Left renal cortex interstitium (tissue), 4 donors: ENCODE results near the gene DCAF6. TPM values are rescaled to one million over a fixed set of nuclear protein-coding genes. Genes with fewer than 3 reads are reported as not detected.
A peak's percentile ranks its signal among the peaks of the same experiment; 100 is the strongest.
"Not testable (repeated sequence)": the region's sequence is repeated elsewhere in the genome, so short reads cannot be mapped to it uniquely, and the experiment has no call there.

Source experiments
- DNase-seq, 4 donors: peaks; one replicate each; pipeline ENCODE4 v3.0.0-alpha.2; 2013; ENCODE audit warnings: low read depth in 4 of 4, low spot score in 2 of 4, missing footprints in 1 of 4
- polyA plus RNA-seq, 4 donors: library from polyadenylated mRNA; unstranded; fragments of 120-200 nt; gene quantifications; one replicate each; pipeline ENCODE4 v1.2.1, GENCODE V29; 2013; ENCODE audit not compliant: insufficient read length in 4 of 4

The DCAF6 gene
- 10 to 100 TPM; 77.0 to 89.1 (median 82.8) TPM for polyA plus RNA-seq

- peak; percentile 98 to 100 (median 98) for DNase-seq
These were observed at the start of gene DCAF6 for GRCh38 chr1:167936068-167936929. Gene DCAF6, plus strand, starts transcription at chr1:167936683. Its CDS starts 229 bp downstream, at chr1:167936912.

DNA sequence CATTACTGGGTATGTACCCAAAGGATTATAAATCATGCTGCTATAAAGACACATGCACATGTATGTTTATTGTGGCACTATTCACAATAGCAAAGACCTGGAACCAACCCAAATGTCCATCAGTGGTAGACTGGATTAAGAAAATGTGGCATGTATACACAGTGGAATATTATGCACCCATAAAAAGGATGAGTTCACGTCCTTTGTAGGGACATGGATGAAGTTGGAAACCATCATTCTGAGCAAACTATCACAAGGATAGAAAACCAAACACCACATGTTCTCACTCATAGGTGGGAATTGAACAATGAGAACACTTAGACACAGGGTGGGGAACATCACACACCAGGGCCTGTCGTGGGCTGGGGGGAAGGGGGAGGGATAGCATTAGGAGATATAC is 49.3 kb upstream of the DCAF6 start:
- DNase-seq, result not testable (repeated sequence)

DNA sequence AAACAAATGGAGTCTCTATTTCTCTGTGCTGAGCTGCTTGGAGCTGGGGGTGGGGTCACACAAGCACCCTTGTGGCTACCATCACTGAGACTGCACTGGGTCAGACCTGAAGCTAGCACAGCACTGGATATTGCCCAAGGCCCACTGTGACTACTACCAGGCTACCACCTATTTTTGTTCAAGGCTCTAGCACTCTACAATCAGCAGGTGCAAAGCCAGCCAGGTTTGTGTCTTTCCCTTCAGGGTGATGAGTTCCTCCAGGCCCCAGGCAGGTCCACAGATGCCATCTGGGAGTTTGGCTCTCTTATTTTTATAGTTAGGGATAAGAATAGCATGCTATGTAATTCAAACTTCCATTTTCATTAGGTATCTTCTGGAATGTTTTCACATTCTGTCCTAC is 46.1 kb upstream of the DCAF6 start:
- DNase-seq, result no peak

DNA sequence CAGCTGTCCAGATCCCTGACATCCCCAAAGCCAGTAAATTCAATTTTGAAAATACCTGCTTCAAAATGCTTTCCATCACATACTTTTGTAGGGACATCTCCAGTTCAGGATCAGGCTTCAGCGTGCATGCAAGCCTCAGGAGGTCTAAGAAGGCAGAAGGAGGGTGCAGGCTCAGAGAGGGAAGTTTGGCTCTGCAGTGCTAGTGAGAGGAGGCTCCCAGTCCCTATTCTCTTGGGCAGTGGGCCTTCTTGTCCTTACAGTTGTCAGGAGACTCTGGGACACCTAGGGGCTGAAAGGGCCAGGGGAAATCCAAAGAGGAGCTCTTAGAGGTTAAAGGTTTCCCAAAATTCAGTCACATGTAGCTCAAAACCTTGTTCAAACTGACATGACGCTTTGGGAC is 42.7 kb upstream of the DCAF6 start:
- no peak for DNase-seq

GRCh38 chr1:167898578-167899222 is 37.8 kb upstream of the DCAF6 start:
- no peak for DNase-seq

DNA sequence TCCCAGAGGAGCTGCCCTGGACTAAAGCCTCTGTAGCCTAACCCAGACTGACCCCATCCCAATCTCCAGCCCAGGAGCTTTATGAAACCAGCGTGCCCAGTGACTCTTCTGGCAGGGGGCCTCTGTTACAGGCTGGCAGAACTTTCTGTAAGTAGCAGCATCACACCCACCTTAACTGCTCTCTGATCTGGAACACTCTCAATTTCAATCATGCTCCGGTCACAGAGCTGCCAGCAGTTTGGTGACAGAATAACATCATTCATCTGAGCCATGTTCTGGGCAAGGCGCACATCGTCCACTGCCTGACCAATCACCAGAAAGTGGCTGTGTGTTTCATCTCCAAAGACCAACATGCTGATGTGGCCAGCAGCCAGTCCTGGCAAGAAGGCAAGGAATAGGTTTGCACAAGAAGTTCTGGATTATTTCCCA is 37.2 kb upstream of the DCAF6 start:
- DNase-seq, result no peak

DNA sequence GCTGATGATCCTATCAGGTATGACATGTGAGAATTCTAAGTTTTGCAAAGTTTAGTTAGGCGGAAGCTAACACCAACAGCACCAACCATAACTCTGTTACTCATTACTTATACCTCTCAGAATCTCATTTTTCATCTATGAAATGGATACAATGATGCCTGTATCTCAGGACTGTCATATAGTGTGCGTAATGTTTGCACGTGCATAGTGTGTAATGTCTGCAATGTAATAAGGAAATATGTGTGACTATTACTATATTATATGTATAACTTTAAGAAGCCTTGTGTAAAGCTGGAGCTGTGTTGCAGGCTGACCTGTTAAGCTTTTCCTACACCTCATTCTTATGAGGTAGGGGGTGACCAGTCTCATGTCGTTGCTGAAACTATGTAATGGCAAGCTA is 35.6 kb upstream of the DCAF6 start:
- DNase-seq, result no peak

GRCh38 chr1:167904652-167905130 is 31.8 kb upstream of the DCAF6 start:
- no peak for DNase-seq

- DNase-seq, result no peak
These were observed 31.3 kb upstream of the DCAF6 start for GRCh38 chr1:167905182-167905581.

- DNase-seq, result no peak
These were observed 30.8 kb upstream of the DCAF6 start for GRCh38 chr1:167905671-167906070.

DNA sequence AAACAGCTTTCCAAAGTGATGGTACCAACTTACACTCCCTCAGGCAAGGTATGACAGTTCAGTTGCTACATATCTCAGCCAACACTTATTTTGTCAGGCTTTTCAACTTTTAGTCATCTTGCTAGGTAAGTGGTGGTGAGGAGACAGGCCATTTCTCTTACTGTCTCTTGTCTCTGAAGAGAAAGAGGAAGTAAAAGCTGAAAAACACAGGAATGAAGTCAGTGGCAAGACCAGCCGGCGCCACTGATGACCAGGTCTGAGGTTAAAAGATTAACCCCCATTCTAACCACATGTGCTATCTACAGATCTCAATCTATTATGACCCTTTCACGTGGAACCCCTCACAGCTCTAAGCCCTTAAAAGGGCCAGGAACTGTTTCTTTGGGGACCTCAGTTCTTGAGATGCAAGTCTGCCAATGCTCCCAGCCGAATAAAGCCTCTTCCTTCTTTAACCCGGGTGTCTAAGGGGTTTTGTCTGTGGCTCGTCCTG is 26.7 kb upstream of the DCAF6 start:
- no peak for DNase-seq

- no peak for DNase-seq
These were observed 26.0 kb upstream of the DCAF6 start for GRCh38 chr1:167910530-167910929.

GRCh38 chr1:167911413-167911812 is 25.1 kb upstream of the DCAF6 start:
- DNase-seq, result no peak

DNA sequence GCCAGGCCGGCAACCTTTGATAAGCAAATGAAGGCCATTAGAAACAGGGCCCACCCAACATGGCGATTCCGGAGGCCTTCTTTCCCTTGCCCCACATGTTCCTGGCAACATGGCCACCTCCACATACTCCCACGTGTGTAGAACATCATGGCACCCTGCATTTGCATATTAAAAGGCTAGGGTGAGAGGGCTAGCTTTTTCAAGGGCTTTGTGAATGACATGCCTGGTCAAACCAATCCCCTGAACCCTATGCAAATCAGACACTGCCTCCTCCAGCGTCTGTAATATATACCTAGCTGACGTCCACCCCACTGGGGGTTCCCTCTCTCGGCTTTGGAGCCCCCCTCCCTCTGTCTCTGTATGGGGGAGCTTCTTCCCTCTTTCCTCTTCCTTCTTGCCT is 24.2 kb upstream of the DCAF6 start:
- DNase-seq, result no peak

DNA sequence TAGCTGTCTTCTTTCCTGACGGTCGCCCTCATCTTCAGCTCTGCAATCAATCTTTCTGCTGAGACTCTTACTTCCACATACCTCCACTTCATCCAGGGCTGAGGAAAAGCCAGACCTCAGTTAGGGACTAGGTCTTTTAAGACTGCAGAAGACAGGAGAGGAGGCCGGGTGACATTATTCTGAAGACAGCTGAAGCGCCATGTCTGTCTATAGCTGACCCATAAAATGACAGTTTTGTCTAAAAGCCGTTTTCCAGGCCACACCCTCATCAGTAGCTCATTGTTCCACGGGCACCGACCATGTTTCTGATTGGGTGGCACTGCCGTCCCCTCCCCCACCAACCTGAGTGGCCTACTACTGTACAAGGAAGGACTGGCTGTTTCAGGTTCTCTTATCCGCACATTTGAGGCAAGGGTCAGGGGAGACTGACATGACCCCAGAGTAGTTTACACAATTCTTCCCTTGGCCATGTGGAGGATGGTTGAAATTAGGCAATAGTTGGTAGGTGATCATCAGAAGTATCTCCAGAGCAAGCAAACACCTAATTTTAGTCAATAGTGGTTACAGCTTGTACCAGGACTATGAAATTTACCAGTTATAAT is 22.5 kb upstream of the DCAF6 start, which contains the start of gene ADCY10:
TSS of gene ADCY10 (minus strand) at position 240 of the 602 bp plus-strand sequence. CDS start 8,994 bp downstream, outside the sequence.
- no peak for DNase-seq

DNA sequence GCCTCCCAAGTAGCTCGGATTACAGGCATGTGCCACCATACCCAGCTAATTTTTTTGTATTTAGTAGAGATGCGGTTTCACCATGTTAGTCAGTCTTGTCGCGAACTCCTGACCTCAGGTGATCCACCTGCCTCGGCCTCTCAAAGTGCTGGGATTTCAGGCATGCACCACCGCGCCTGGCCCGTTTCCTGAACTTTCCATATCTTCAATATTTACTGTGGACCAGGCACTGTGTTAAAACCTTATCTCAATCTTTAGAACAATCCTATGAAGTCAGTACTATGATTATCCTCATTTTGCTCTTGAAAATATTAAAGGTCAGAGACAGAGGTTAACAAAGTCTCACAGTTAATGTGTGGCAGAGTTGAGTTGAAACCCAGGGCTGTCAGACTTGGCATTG is 20.9 kb upstream of the DCAF6 start:
- DNase-seq, result no peak

- no peak for DNase-seq
These were observed 19.5 kb upstream of the DCAF6 start for GRCh38 chr1:167916766-167917511.

- DNase-seq, result no peak
These were observed 14.5 kb upstream of the DCAF6 start for GRCh38 chr1:167922023-167922422.

GRCh38 chr1:167922611-167923074 is 13.8 kb upstream of the DCAF6 start:
- no peak for DNase-seq
